GM21529 (cell line): Measurements from ENCODE around the gene FKBP9.

ENCODE experiments used
- ATAC-seq: cut with Tn5 transposase; IDR thresholded peaks from one replicate; pipeline ENCODE4 v1.9.1; 2021; ENCODE audit not compliant: unreplicated experiment

The FKBP9 gene

GRCh38 chr7:33054261-33054964, 97.2 kb downstream of the FKBP9 start:
- ATAC-seq, result no peak

GRCh38 chr7:33055158-33055557, 97.9 kb downstream of the FKBP9 start:
- ATAC-seq, result no peak
